GM12892 (cell line): ENCODE results near the gene CST6.

Experiments used
- DNase-seq: peaks from one replicate; pipeline ENCODE4 v3.0.0; 2011; ENCODE audit not compliant: insufficient read length
- FAIRE-seq: peaks from 2 replicates; lab custom pipeline; 2011; peaks lifted over from hg19 to GRCh38; lab: Jason Lieb, UNC
- POLR2A ChIP-seq: IDR thresholded peaks from 2 replicates; pipeline ENCODE4 v1.6.1; 2011; ENCODE audit warnings: low read depth, low read length, control low read depth
- POLR2AphosphoS5 ChIP-seq: IDR thresholded peaks from 2 replicates; pipeline ENCODE4 v1.6.1; 2011; ENCODE audit warnings: low read depth, low read length, control low read depth
- TAF1 ChIP-seq: IDR thresholded peaks from 2 replicates; pipeline ENCODE4 v1.6.1; 2011; ENCODE audit warnings: low read depth, mild to moderate bottlenecking, control low read depth, low read length, borderline replicate concordance

Gene CST6

GRCh38 chr11:66044757-66045156 is 32.9 kb downstream of the CST6 start:
- DNase-seq (no peak), FAIRE-seq (no peak)
- TF ChIP-seq POLR2AphosphoS5 = no peak
- no peak for TF ChIP-seq TAF1
- TF ChIP-seq POLR2A = no peak

- DNase-seq = peak; percentile 88
- FAIRE-seq = peak; percentile 99
Observed at GRCh38 chr11:66045177-66045639, 33.4 kb downstream of the CST6 start.

DNA sequence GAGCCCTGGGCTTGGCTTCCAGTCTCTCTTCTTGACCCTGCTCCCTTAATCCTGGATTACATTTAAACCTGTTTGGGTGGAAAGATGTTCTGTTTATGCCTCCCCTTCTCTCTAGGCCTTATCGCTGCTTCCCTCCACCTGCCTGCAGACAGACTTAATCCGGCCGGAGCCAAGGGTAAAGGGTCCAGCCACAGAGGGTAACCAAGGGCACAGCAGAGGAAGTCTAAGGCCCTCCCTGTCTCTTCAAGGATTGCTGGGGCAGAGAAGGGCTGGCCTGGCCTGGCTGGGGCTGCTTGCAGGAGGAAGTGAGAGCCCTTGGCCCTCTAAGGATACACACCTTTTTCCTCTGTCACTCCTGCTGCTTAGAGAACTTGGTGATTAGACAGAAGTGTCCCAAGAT is 35.1 kb downstream of the CST6 start:
- FAIRE-seq = no peak

More at GRCh38 chr11:66045177-66045639, 33.4 kb downstream of the CST6 start:
- TF ChIP-seq POLR2A = no peak

GRCh38 chr11:66047541-66048365 is 35.9 kb downstream of the CST6 start:
- DNase-seq (no peak), FAIRE-seq (no peak)
- TF ChIP-seq POLR2AphosphoS5 (no peak), TAF1 (no peak), POLR2A (no peak)

More for the DNA sequence above, 35.1 kb downstream of the CST6 start:
- no peak for DNase-seq
- TF ChIP-seq POLR2AphosphoS5 (no peak), TAF1 (no peak), POLR2A (no peak)

DNA sequence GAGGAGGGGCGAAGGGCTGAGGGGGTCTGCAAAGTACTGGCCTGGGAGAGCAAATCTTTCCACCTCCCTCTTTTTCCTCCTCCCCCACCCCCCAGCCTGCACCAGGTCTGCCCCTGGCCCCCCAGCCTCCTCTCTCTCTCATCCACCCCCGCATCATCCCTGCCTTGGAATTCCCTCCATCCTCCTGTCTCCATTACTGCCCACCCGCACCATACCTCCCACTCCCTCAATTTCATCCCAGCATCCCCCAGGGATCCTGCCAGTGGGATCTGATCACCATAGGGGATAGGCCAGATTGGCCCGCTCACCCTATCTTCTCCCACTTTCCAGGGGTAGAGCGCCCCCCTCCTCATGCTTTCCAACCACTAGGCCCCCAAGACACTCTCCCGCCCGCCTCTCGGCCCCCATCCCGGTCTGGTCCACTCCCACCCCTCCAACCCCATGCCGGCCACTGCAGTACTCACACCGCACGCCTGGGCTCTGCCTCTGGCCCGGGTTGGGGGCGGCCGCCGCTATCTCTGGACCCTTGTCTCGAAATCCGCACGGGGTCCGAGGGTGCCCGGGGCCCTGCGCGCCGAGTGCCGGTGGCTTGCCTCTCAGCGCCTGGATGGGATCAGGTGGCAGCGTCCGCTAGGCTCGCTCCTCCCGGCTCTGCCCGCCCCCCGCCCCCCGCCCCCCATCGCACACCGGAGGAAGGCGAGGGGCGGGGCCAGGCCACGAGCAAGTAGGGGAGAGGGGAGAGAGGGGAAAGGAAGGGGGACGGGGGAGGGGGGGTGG is 36.9 kb downstream of the CST6 start, which contains the start of gene GAL3ST3:
Gene GAL3ST3, minus strand, starts transcription at position 615 of the 777 bp plus-strand sequence. CDS start 3,746 bp downstream, outside the sequence.
- no peak for FAIRE-seq
- no peak for TF ChIP-seq TAF1
- TF ChIP-seq POLR2A = no peak
- no peak for TF ChIP-seq POLR2AphosphoS5
- no peak for DNase-seq

DNA sequence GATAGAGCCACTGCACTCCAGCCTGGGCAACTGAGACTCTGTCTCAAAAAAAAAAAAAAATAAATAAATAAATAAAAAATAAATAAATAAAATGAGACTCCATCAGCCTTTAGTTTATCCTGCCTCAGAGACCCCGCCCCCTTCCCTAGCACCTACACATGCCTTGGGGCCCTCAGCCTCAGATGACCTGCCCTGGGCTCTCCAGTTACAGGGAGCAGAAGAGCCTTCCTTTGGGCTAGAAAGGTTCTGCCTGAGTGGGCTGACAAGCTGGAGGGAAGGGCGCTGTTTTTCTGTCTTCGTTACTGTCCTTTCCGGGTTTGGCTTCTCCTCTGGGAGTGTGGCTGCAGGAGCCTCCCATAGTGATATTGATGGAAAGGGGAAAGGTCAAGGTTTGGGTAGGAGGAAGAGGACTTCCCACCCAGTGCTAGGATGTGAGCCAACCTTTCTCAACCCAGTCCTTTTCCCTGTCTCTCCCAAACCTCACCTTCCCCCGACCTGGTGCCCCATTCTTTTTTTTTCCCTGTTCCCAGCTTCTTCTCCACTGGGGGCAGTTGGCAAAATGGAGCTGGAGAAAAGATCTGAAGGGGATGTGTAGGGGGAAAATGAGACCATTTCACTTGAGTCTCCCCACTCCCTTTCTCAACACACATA is 38.9 kb downstream of the CST6 start:
- TF ChIP-seq POLR2AphosphoS5 (no peak), POLR2A (no peak), TAF1 (no peak)
- DNase-seq (no peak), FAIRE-seq (no peak)

- DNase-seq = no peak
- FAIRE-seq = peak; percentile 30
- no peak for TF ChIP-seq POLR2A
- TF ChIP-seq TAF1 = no peak
- no peak for TF ChIP-seq POLR2AphosphoS5
Observed at GRCh38 chr11:66051371-66051765, 39.6 kb downstream of the CST6 start.

GRCh38 chr11:66051766-66052663 is 40.2 kb downstream of the CST6 start, which contains the start of gene SF3B2:
Gene SF3B2 (plus strand): TSS chr11:66052364. CDS start chr11:66052385, 21 bp downstream.
- peak; percentile 100 for FAIRE-seq
- TF ChIP-seq POLR2AphosphoS5 (peak; percentile 81), POLR2A (peak; percentile 96), TAF1 (peak; percentile 95)
- peak; percentile 98 for DNase-seq

- no peak for FAIRE-seq
- DNase-seq = no peak
- TF ChIP-seq POLR2A = no peak
- no peak for TF ChIP-seq POLR2AphosphoS5
- TF ChIP-seq TAF1 = no peak
Observed at GRCh38 chr11:66052664-66052982, 40.8 kb downstream of the CST6 start.

GRCh38 chr11:66055021-66055420 is 43.2 kb downstream of the CST6 start:
- no peak for TF ChIP-seq TAF1
- TF ChIP-seq POLR2AphosphoS5 = no peak
- no peak for TF ChIP-seq POLR2A
- FAIRE-seq = no peak
- no peak for DNase-seq

DNA sequence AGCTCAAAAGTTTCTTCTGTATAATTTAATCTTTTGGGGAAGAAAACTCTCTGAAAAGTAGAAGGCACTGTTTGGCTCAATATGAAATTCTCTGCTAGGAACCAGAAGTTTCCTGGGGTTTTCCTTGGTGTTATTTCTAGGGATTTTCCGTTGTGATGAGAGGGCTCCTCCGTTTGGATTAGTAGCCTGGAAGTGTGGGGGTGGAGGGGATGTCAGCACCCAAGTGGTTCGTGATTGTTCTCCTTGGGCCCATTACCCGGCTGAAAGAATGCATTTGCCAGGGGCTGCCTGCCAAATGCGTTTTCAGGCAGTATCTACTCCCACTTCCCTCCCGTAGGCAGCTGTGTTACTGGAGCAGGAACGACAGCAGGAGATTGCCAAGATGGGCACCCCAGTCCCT is 44.7 kb downstream of the CST6 start:
- FAIRE-seq (no peak), DNase-seq (no peak)
- TF ChIP-seq POLR2AphosphoS5 (no peak), POLR2A (no peak), TAF1 (no peak)
